CD4-positive, CD25-positive, alpha-beta regulatory T cell (primary cell): ENCODE data around the gene SMIM14. TPM values are rescaled to one million over a fixed set of nuclear protein-coding genes. Genes with fewer than 3 reads are reported as not detected.

Experiments used
- ATAC-seq, 2 donors: fragments of 150-1000 bp; cut with Tn5 transposase; one replicate each; pipeline ENCODE4 v1.10.0; 2021; ENCODE audit warnings: low read depth in 2 of 2, moderate number of reproducible peaks in 2 of 2, moderate library complexity in 1 of 2
- DNase-seq, 3 donors: peaks; one replicate each; pipeline versions ENCODE4 v3.0.0 to v3.0.0-alpha.2; 2012 to 2022; ENCODE audit warnings: mixed read lengths in 1 of 3
- H3K27ac ChIP-seq: one replicate; pipeline ENCODE4 v1.7.0; 2013; ENCODE audit warnings: mild to moderate bottlenecking, low read length; ENCODE audit not compliant: insufficient read depth, poor library complexity, severe bottlenecking
- H3K27me3 ChIP-seq: one replicate; pipeline ENCODE4 v1.7.0; 2013; ENCODE audit warnings: low read length; ENCODE audit not compliant: control insufficient read depth, insufficient read depth
- H3K36me3 ChIP-seq: one replicate; pipeline ENCODE4 v1.7.0; 2013; ENCODE audit warnings: mild to moderate bottlenecking, low read length, moderate library complexity; ENCODE audit not compliant: control insufficient read depth, insufficient read depth
- H3K4me1 ChIP-seq: 2 replicates; pipeline ENCODE4 v1.7.0; 2013; ENCODE audit warnings: mild to moderate bottlenecking, low read length; ENCODE audit not compliant: insufficient read depth, control insufficient read depth, poor library complexity, severe bottlenecking
- H3K4me3 ChIP-seq: one replicate; pipeline ENCODE4 v1.7.0; 2013; ENCODE audit warnings: low read depth, mild to moderate bottlenecking, low read length, moderate library complexity
- H3K9me3 ChIP-seq, 2 experiments: 1 replicate in 1 of 2; 2 replicates in 1 of 2; pipeline ENCODE4 v1.7.0; 2013; ENCODE audit warnings: low read length in 2 of 2, mild to moderate bottlenecking in 1 of 2, moderate library complexity in 1 of 2; ENCODE audit not compliant: control insufficient read depth in 2 of 2
- H3K27ac Mint-ChIP-seq, 3 donors: one replicate each; pipeline ENCODE4 v1.8.0; 2020 to 2022; ENCODE audit warnings: mild to moderate bottlenecking in 3 of 3, mixed read lengths in 3 of 3, moderate library complexity in 2 of 3
- H3K27me3 Mint-ChIP-seq: one replicate; pipeline ENCODE4 v1.8.0; 2022; ENCODE audit warnings: mild to moderate bottlenecking, mixed read lengths
- H3K36me3 Mint-ChIP-seq: one replicate; pipeline ENCODE4 v1.8.0; 2020; ENCODE audit warnings: mixed read lengths
- H3K4me1 Mint-ChIP-seq, 4 donors: one replicate each; pipeline ENCODE4 v1.8.0; 2020 to 2022; ENCODE audit warnings: mixed read lengths in 4 of 4, mild to moderate bottlenecking in 1 of 4
- H3K4me3 Mint-ChIP-seq, 4 donors: one replicate each; pipeline ENCODE4 v1.8.0; 2020 to 2022; ENCODE audit warnings: mild to moderate bottlenecking in 4 of 4, mixed read lengths in 4 of 4, moderate library complexity in 3 of 4
- H3K9me3 Mint-ChIP-seq, 7 donors: one replicate each; pipeline ENCODE4 v1.8.0; 2020 to 2022; ENCODE audit warnings: mixed read lengths in 7 of 7, mild to moderate bottlenecking in 3 of 7, moderate library complexity in 2 of 7
- polyA plus RNA-seq, 4 donors: library from polyadenylated mRNA; unstranded; fragments of 300-500 nt; fragmentation: Illumina TruSeq; gene quantifications; one replicate each; pipeline ENCODE4 v1.2.3, GENCODE V29; 2021
- total RNA-seq: library from RNA; stranded (reverse); gene quantifications from one replicate; pipeline ENCODE4 v1.2.3, GENCODE V29; 2022

SMIM14 gene
- total and polyA plus RNA-seq, 5 donors from 2014 or later: 5.2 to 28.6 (median 21.8) TPM

GRCh38 chr4:39614487-39615162 lies 24.0 kb downstream of the SMIM14 start:
- no peaks in the 10 kb centered on the region for H3K36me3 ChIP-seq
- Mint-ChIP-seq H3K4me3 (no peak overlapping the region), H3K9me3 (no peaks in the 10 kb centered on the region), H3K27ac (peak overlapping the region in 1 of 3 donors; percentile 43), H3K4me1 (peaks cover 0 to 3% (median 0%) of the 10 kb centered on the region in 4 donors), H3K36me3 (peaks cover 9% of the 10 kb centered on the region), H3K27me3 (peaks cover 4% of the 10 kb centered on the region)
- no peak overlapping the region for H3K27ac ChIP-seq
- H3K9me3 ChIP-seq: no peaks in the 10 kb centered on the region
- H3K4me1 ChIP-seq: no peaks in the 10 kb centered on the region
- no peak overlapping the region for H3K4me3 ChIP-seq
- H3K27me3 ChIP-seq: no peaks in the 10 kb centered on the region
- ATAC-seq (no peak), DNase-seq (no peak)

- Mint-ChIP-seq H3K4me3 (no peak overlapping the region), H3K9me3 (no peaks in the 10 kb centered on the region)
These were observed 25.5 kb downstream of the SMIM14 start for GRCh38 chr4:39613093-39613656.

GRCh38 chr4:39609454-39609931 lies 29.2 kb downstream of the SMIM14 start:
- Histone ChIP-seq H3K9me3 (peaks cover 0 to 4% of the 10 kb centered on the region in 2 experiments), H3K27ac (no peak overlapping the region), H3K27me3 (no peaks in the 10 kb centered on the region), H3K36me3 (no peaks in the 10 kb centered on the region), H3K4me3 (no peak overlapping the region), H3K4me1 (no peaks in the 10 kb centered on the region)
- ATAC-seq (peak; percentile 50 to 68), DNase-seq (no peak)
- H3K36me3 Mint-ChIP-seq: peaks cover 30% of the 10 kb centered on the region
- no peaks in the 10 kb centered on the region for H3K4me1 Mint-ChIP-seq
- no peak overlapping the region for H3K4me3 Mint-ChIP-seq
- peaks cover 8% of the 10 kb centered on the region for H3K27me3 Mint-ChIP-seq
- peak overlapping the region in 1 of 3 donors; percentile 40 for H3K27ac Mint-ChIP-seq
- peaks cover 0 to 7% (median 2%) of the 10 kb centered on the region in 7 donors for H3K9me3 Mint-ChIP-seq

More at GRCh38 chr4:39613093-39613656, 25.5 kb downstream of the SMIM14 start:
- Histone ChIP-seq H3K27me3 (no peaks in the 10 kb centered on the region), H3K4me3 (no peak overlapping the region), H3K4me1 (no peaks in the 10 kb centered on the region), H3K36me3 (no peaks in the 10 kb centered on the region), H3K9me3 (no peaks in the 10 kb centered on the region), H3K27ac (no peak overlapping the region)
- H3K4me1 Mint-ChIP-seq: peaks cover 0 to 3% (median 0%) of the 10 kb centered on the region in 4 donors
- H3K27me3 Mint-ChIP-seq: peaks cover 8% of the 10 kb centered on the region
- no peak for ATAC-seq
- no peak for DNase-seq
- H3K36me3 Mint-ChIP-seq: peaks cover 18% of the 10 kb centered on the region
- peak overlapping the region in 1 of 3 donors; percentile 7 for H3K27ac Mint-ChIP-seq

- ATAC-seq: no peak
- no peak overlapping the region for H3K27ac ChIP-seq
- H3K4me3 Mint-ChIP-seq: no peak overlapping the region
These were observed 30.2 kb downstream of the SMIM14 start for GRCh38 chr4:39608451-39608850.

GRCh38 chr4:39606747-39607146 lies 31.9 kb downstream of the SMIM14 start:
- ATAC-seq (no peak), DNase-seq (no peak)
- no peak overlapping the region for H3K27ac ChIP-seq
- Mint-ChIP-seq H3K27me3 (peaks cover 4% of the 10 kb centered on the region), H3K36me3 (peaks cover 34% of the 10 kb centered on the region), H3K4me3 (no peak overlapping the region), H3K27ac (no peak overlapping the region), H3K9me3 (peaks cover 0 to 7% (median 2%) of the 10 kb centered on the region in 7 donors), H3K4me1 (no peaks in the 10 kb centered on the region)
- peaks cover 0 to 4% of the 10 kb centered on the region in 2 experiments for H3K9me3 ChIP-seq
- no peaks in the 10 kb centered on the region for H3K36me3 ChIP-seq
- H3K27me3 ChIP-seq: no peaks in the 10 kb centered on the region
- H3K4me1 ChIP-seq: no peaks in the 10 kb centered on the region
- H3K4me3 ChIP-seq: no peak overlapping the region

More at GRCh38 chr4:39608451-39608850, 30.2 kb downstream of the SMIM14 start:
- Histone ChIP-seq H3K27me3 (no peaks in the 10 kb centered on the region), H3K9me3 (peaks cover 0 to 4% of the 10 kb centered on the region in 2 experiments), H3K4me3 (no peak overlapping the region), H3K4me1 (no peaks in the 10 kb centered on the region), H3K36me3 (no peaks in the 10 kb centered on the region)
- Mint-ChIP-seq H3K9me3 (peaks cover 0 to 7% (median 2%) of the 10 kb centered on the region in 7 donors), H3K36me3 (peaks cover 30% of the 10 kb centered on the region), H3K27me3 (peaks cover 8% of the 10 kb centered on the region), H3K27ac (no peak overlapping the region), H3K4me1 (no peaks in the 10 kb centered on the region)
- no peak for DNase-seq

- no peaks in the 10 kb centered on the region for H3K4me1 ChIP-seq
- H3K4me3 Mint-ChIP-seq: no peak overlapping the region
- no peak for DNase-seq
- no peaks in the 10 kb centered on the region for H3K27me3 ChIP-seq
- no peaks in the 10 kb centered on the region for H3K9me3 ChIP-seq
- no peaks in the 10 kb centered on the region for H3K4me1 Mint-ChIP-seq
- peaks cover 23% of the 10 kb centered on the region for H3K36me3 Mint-ChIP-seq
- no peaks in the 10 kb centered on the region for H3K27me3 Mint-ChIP-seq
- H3K4me3 ChIP-seq: no peak overlapping the region
- H3K27ac Mint-ChIP-seq: no peak overlapping the region
- no peak for ATAC-seq
- H3K27ac ChIP-seq: no peak overlapping the region
- H3K9me3 Mint-ChIP-seq: peaks cover 0 to 3% (median 0%) of the 10 kb centered on the region in 7 donors
- no peaks in the 10 kb centered on the region for H3K36me3 ChIP-seq
These were observed 40.8 kb downstream of the SMIM14 start for GRCh38 chr4:39597695-39598381.

GRCh38 chr4:39596971-39597370 lies 41.7 kb downstream of the SMIM14 start:
- Mint-ChIP-seq H3K27me3 (no peaks in the 10 kb centered on the region), H3K27ac (no peak overlapping the region), H3K36me3 (peaks cover 19% of the 10 kb centered on the region), H3K4me1 (no peaks in the 10 kb centered on the region), H3K4me3 (no peak overlapping the region), H3K9me3 (peaks cover 0 to 3% (median 0%) of the 10 kb centered on the region in 7 donors)
- H3K27me3 ChIP-seq: no peaks in the 10 kb centered on the region
- H3K36me3 ChIP-seq: no peaks in the 10 kb centered on the region
- no peaks in the 10 kb centered on the region for H3K9me3 ChIP-seq
- no peak overlapping the region for H3K27ac ChIP-seq
- ATAC-seq (no peak), DNase-seq (no peak)
- H3K4me1 ChIP-seq: no peaks in the 10 kb centered on the region
- no peak overlapping the region for H3K4me3 ChIP-seq
